ENCODE results near the gene GPR25.

DNA sequence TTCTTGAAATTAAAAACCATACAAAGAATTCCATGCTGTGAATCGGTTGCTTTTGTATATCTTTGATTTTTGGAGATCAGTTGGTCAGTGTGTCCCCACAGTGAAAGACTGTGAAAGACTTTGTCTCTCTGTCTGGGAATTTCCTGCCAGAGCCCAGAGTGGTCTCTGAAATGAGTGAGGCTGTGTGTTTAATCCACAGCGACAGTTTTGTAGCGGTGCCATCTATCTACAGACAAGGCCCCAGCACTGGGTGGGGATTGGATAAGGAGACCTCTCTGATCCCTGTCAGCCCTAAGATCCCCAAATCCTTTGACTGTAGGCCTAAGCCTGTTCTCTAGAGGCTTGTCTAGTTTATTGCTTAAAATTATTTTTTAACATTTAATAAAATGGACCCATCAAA is 10.3 kb downstream of the GPR25 start:
- TF ChIP-seq POLR2A (IDR thresholded peaks at IDR 0.05; ENCODE audit: low read depth) (no peak), EP300 (IDR thresholded peaks at IDR 0.05) (no peak), POLR2AphosphoS5 (IDR thresholded peaks at IDR 0.05) (no peak)
- TF ChIP-seq, protein P1, sequence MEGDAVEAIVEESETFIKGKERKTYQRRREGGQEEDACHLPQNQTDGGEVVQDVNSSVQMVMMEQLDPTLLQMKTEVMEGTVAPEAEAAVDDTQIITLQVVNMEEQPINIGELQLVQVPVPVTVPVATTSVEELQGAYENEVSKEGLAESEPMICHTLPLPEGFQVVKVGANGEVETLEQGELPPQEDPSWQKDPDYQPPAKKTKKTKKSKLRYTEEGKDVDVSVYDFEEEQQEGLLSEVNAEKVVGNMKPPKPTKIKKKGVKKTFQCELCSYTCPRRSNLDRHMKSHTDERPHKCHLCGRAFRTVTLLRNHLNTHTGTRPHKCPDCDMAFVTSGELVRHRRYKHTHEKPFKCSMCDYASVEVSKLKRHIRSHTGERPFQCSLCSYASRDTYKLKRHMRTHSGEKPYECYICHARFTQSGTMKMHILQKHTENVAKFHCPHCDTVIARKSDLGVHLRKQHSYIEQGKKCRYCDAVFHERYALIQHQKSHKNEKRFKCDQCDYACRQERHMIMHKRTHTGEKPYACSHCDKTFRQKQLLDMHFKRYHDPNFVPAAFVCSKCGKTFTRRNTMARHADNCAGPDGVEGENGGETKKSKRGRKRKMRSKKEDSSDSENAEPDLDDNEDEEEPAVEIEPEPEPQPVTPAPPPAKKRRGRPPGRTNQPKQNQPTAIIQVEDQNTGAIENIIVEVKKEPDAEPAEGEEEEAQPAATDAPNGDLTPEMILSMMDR (IDR thresholded peaks at IDR 0.05) = no peak

All from esophagus muscularis mucosa (tissue), 4 donors.